ENCODE measurements around the gene NUDT5. TPM values are rescaled to one million over a fixed set of nuclear protein-coding genes. Genes with fewer than 3 reads are reported as not detected.

Gene NUDT5
- total and polyA plus RNA-seq, 2 of the 8 experiments (the other 6 are each of a cell fraction or from before 2014, with no cell fraction given), result 130 to 134 TPM

DNA sequence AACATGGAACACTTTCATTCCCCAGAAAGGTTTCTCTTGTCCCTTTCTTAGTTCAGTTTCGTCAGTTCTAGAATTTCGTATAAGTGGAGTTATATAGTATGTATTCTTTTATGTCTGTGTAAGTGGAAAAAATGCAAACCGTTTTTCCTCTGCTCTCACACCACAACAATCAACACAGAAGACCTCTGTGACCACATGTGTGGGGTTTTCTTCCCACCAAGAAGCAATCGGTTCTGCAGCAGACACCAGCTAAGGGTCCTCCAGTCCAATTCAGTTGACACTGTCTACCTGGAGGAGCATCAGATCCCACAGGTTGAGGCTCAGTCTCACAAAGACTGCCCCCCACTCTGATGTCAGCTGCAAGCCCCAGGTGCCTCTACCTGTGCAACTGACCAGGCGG is 6.5 kb upstream of the NUDT5 start:
- no peak overlapping the region for H2BK15ac ChIP-seq (ENCODE audit: low read length)
- H3K14ac ChIP-seq (ENCODE audit: insufficient read length), result no peak overlapping the region
- H4K20me1 ChIP-seq (replicated peaks in 1 of 2; ENCODE audit: control insufficient read depth in 1 of 2, insufficient read depth in 2 of 2, low read length in 2 of 2), result peaks cover 6 to 14% of the 10 kb centered on the region in 2 experiments
- H3K79me1 ChIP-seq (ENCODE audit: low read depth, low read length), result peaks cover 3% of the 10 kb centered on the region
- H2BK12ac ChIP-seq (ENCODE audit: low read depth, low read length), result no peak overlapping the region
- H3K27ac ChIP-seq (ENCODE audit: low read depth, low read length), result no peak overlapping the region
- TF ChIP-seq BCL11A (IDR thresholded peaks at IDR 0.05; ENCODE audit: low read depth in 2 of 2, low read length in 2 of 2), result no peak
- no peak for TF ChIP-seq GABPA (IDR thresholded peaks at IDR 0.05; ENCODE audit: borderline replicate concordance, insufficient read depth, low read length)
- no peak for TF ChIP-seq RAD21 (IDR thresholded peaks at IDR 0.05 in 1 of 2, conservative IDR thresholded peaks at IDR 0.05 in 1 of 2; ENCODE audit: low read depth in 2 of 2, low read length in 2 of 2)
- TF ChIP-seq TCF12 (IDR thresholded peaks at IDR 0.05; ENCODE audit: low read depth, low read length), result no peak
- TF ChIP-seq ATF3 (IDR thresholded peaks at IDR 0.05; ENCODE audit: insufficient read depth, low read depth, low read length), result no peak
- TF ChIP-seq GTF2F1 (IDR thresholded peaks at IDR 0.05; ENCODE audit: borderline replicate concordance, low read depth, low read length), result no peak
- H3K23me2 ChIP-seq (ENCODE audit: low read depth, low read length), result peaks cover 2% of the 10 kb centered on the region; the same call in 1 of the 2 replicates
- H3K36me3 ChIP-seq (ENCODE audit: control insufficient read depth in 2 of 4, insufficient read depth in 4 of 4, low read length in 3 of 4), result peaks cover 2 to 43% (median 25%) of the 10 kb centered on the region in 4 experiments; a peak in 6 of 8 replicates
- no peak overlapping the region for H2AK5ac ChIP-seq (ENCODE audit: low read depth, low read length)
- no peak for DNase-seq (ENCODE audit: low read depth in 1 of 2, low spot score in 2 of 2)
- H3K4me2 ChIP-seq (ENCODE audit: insufficient read depth in 1 of 2, low read depth in 2 of 2, low read length in 2 of 2), result no peak overlapping the region
- H2AFZ ChIP-seq (ENCODE audit: low read length), result no peak overlapping the region
- H3K27me3 ChIP-seq (replicated peaks in 1 of 4; ENCODE audit: control insufficient read depth in 3 of 4, extremely low read depth in 1 of 4, insufficient read depth in 3 of 4, low read length in 3 of 4), result no peaks in the 10 kb centered on the region
- H3K18ac ChIP-seq (ENCODE audit: extremely low read depth, low read length), result no peak overlapping the region
- ChIA-PET POLR2A (ENCODE audit: partially characterized antibody) (interaction anchor here (0.9 to 2.2 kb wide), 3 partner anchors 10 to 20 kb away, joined by 3 to 7 read pairs (median 3); no protein-coding TSS in a partner anchor), CTCF (ENCODE audit: partially characterized antibody) (interaction anchor here (6.4 kb wide), 1 partner anchor 12 kb away, joined by 42 read pairs; no protein-coding TSS in a partner anchor)
- peaks cover 3 to 89% of the 10 kb centered on the region in 2 experiments; a peak in 3 of 4 replicates for H3K79me2 ChIP-seq (ENCODE audit: control insufficient read depth in 1 of 2, insufficient read depth in 2 of 2, low read length in 2 of 2)
- no peak overlapping the region for H2BK120ac ChIP-seq (replicated peaks; ENCODE audit: low read depth, low read length)
- H3K4me1 ChIP-seq (replicated peaks in 1 of 4; ENCODE audit: control insufficient read depth in 3 of 4, insufficient read depth in 4 of 4, low read length in 3 of 4), result no peaks in the 10 kb centered on the region
- H3K9me3 ChIP-seq (ENCODE audit: insufficient read depth in 2 of 2, low read depth in 1 of 2, low read length in 1 of 2), result no peaks in the 10 kb centered on the region
- H3K4ac ChIP-seq (replicated peaks; ENCODE audit: insufficient read length, low read depth, low read length), result no peak overlapping the region
- no peak overlapping the region for H4K91ac ChIP-seq (replicated peaks; ENCODE audit: insufficient read length, low read length)
- no peak overlapping the region for H3K56ac ChIP-seq (replicated peaks; ENCODE audit: insufficient read length, low read depth, low read length)
- no peak overlapping the region for H2BK5ac ChIP-seq (ENCODE audit: low read depth, low read length)
- no peak overlapping the region for H3K9ac ChIP-seq (replicated peaks in 1 of 4; ENCODE audit: extremely low read depth in 1 of 4, low read depth in 3 of 4, low read length in 3 of 4)
- no peak overlapping the region for H4K8ac ChIP-seq (ENCODE audit: extremely low read depth, insufficient read depth, low read length)
- no peak overlapping the region for H3K4me3 ChIP-seq (ENCODE audit: extremely low read depth in 1 of 4, insufficient read depth in 2 of 4, low read depth in 3 of 4, low read length in 4 of 4)
- FAIRE-seq, result no peak
- no peak overlapping the region for H2BK20ac ChIP-seq (ENCODE audit: low read length)
- H3K23ac ChIP-seq (ENCODE audit: insufficient read length), result no peak overlapping the region
- H4K5ac ChIP-seq (ENCODE audit: insufficient read length, low read depth, low read length), result no peak overlapping the region
- WGBS, 2 experiments (ENCODE audit: extremely low coverage in 1 of 2, insufficient coverage in 1 of 2, insufficient read length in 1 of 2, insufficient replicate concordance in 2 of 2, low coverage in 1 of 2, low lambda C conversion rate in 2 of 2, missing lambda C conversion rate in 1 of 2), result 84% methylated on average over 5 of the region's 5 CpGs; no CpG with 5 or more reads in 1 of the 2 experiments

All from H1 (cell line).